HG03103 (cell line): ENCODE data around the gene VCP.
A peak's percentile ranks its signal among the peaks of the same experiment; 100 is the strongest.

Experiments used
- ATAC-seq: cut with Tn5 transposase; IDR thresholded peaks from one replicate; pipeline ENCODE4 v1.9.1; 2021; ENCODE audit warnings: low read depth; ENCODE audit not compliant: unreplicated experiment

Gene VCP

DNA sequence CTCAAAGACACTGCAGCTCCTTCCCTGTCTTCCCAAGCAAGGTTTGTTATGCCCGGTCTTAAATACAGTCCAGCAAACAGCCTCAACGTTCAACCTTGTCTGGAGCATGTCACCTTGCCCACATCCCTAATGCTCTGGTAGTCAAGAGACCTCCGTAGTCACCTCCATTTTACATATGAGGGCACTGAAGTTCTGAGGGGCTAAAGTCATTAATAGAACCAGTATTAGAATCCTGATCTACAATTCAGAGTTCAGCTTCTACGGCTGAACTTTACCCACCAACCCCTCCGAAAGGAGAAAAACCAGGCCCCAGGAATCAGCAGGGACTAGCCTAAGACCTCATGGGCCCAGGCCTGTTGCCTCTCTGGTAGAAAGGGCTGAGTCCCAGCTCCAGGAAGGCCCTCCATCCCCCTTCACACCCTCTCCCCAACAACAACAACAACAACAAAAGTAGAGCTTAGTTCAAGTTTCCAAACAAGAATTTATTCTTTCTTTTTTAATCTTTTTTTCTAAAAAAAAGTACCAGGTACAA, 31.3 kb upstream of the VCP start:
- ATAC-seq: no peak

DNA sequence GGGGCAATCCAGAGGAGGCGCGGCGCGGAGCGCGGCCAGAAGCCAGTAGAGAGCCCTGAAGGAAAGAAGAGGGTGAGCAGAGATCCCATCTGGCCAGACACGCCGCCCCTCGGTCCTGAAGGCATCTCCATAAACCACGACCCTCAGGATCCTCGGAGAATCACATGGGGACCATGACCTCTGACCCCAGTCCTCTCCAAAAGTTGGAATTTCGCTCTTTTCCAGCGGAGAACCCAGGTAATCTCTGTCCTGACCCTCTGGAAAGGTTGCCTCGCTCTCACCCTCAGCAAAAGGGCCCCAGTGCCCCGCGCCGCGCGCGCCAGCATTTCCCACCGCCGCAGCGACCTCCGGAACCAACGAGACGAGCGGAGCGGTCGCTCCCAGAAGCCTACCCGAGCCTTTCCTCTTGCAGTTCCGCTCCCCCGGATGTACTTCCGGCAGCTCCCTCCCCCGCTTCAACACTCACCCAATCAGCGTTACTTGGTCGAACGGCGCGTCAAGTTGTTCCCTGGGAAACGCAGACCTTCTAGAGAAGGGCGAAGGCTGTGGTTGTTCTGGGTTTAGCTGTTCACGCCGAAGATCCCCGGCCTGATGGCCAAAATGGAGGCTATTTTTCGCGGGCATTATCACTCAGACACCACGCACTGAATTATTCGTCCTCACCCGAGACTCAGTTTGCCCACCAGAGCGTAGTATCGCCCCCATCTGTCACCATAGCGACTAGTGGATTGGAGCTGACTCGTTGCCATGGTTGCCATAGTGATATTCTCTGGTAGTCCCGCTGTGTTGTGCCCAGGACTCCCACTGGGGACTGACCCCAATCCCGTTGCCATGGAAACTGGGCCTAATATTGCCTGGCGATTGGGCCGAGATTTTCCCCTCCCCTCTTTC, 30.6 kb upstream of the VCP start, which contains the start of gene STOML2:
TSS of gene STOML2 (minus strand) at position 363 of the 891 bp plus-strand sequence. CDS start at position 326, 37 bp downstream.
- ATAC-seq: peak; percentile 94

- peak; percentile 10 for ATAC-seq
Observed at GRCh38 chr9:35102465-35102768, 30.0 kb upstream of the VCP start.

DNA sequence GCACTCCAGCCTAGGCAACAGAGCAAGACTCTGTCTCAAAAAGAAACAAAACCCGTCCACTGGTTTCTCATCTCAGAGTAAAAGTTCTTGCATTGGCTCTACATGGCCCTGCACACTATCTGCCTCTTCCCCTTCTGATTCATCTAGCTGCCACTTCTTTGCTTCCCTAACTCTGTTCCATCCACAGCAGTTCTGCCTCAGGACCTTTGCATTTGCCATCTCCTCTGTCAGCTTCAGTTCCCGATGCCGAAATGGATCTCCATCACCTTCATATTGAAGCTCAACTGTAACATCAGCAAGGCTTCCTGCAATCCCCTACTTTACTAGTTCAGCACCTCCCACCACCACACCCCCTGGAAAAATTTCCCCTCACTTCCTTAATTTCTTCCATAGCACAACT, 25.1 kb upstream of the VCP start:
- no peak for ATAC-seq

DNA sequence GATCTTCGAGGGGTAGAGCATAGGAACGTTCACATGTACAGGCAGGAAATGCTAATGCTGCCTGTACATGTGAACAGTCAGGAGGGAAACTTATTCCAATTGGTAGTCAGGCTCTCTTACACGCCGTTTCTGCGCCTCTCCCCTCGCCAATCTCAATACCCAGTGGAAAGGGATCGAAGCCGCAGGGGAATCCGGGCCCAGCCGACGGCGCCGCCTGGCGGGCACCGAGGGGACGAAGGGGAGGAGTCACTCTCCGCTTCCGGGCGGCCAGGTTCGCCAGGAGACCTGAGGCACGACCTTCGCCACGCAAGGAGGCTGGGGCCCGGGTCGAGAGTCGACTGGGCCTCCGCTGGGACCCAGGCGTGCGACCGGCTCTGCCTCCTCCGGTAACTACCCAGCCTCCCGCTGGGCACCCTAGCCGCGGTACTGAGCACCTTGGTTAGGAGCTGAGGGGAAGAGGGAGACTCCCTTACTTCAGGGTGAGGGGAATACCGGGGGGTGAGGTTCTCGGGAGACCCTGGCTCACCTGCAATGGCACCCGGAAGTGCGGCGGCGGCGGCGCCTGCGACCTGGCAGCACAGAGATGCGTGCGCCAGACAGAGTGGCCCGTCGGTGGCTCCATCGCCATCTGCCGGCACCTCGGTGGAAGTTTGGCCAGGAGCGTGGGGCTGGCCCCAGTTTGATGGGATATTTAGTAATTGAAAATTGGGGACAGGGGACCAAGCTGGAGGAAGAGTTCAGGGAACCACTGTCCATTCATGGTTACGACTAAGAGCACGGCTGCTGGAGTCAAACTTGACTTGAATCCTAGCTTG, 23.8 kb upstream of the VCP start, which contains the start of gene PIGO:
TSS of gene PIGO (minus strand) at position 557 of the 815 bp plus-strand sequence. CDS start 1,026 bp downstream, outside the sequence.
- peak; percentile 83 for ATAC-seq

DNA sequence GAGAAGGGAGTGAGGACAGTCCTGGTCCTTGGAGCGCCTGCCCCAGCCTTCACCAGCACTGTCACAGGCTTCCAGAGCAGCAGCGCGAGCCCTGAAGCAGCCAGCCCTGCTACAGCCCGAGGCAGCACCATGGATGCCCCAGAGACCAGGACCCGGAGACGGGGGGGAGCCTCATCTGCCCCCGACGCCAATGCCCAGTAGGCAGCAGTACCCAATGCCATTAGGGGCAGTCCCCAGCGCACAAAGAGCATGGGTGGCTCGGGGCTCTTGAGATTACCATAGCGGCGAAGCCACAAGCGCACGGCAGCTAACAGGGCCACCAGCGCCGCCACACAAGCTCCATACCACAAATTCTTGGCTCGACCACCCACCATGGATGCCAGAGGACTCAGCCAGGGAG, 19.1 kb upstream of the VCP start:
- ATAC-seq: no peak

- ATAC-seq: no peak
Observed at GRCh38 chr9:35089434-35089833, 17.0 kb upstream of the VCP start.

- ATAC-seq: no peak
Observed at GRCh38 chr9:35085078-35085477, 12.7 kb upstream of the VCP start.

DNA sequence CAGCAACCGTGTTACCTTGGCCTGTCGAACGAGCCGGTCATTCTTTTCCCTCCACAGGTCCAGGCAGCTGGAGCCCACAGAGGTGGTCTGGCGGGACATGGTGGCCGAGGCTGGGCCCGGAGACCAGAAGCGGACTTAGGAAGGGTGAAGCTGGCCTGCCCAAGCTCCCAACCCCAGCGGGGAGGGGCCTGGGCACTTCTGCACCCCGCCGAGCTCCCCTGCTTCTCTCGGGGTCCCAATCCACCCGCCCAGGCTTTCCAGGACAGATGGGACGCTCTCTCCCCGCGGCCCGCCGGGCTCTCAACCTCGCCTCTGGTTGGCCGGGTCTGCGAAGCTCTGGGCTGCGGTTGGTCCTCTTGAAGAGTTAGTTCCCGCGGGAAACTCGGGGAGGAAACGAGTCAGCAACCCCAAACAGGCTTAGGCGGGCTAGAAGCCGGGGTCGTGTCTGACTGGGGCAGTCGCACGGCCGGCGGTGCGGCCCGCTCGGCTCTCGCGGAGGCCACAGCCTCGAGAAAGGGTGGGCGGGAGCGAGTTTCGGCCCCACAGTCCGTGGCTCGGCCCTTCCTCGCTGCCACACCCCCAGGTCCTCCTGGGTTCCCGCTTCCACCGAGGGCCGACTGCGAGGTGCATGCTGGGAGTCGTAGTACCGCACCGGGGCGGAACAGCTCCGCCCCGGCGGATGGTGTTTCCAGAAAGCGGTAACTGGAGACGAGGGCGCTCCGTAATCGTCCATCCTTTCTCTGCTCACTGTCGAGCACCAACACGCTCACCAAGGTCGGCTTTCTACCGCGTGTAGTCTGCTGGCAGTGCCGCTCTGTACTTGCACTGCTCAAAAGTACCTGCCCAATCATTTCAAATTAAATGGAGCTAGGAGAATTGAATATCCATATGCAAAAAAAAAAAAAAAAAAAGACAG, 7.3 kb upstream of the VCP start, which contains the start of gene FANCG:
TSS of gene FANCG (minus strand) at position 517 of the 916 bp plus-strand sequence. CDS start at position 99, 418 bp downstream.
- peak; percentile 85 for ATAC-seq

- ATAC-seq: no peak
Observed at GRCh38 chr9:35079041-35079425, 6.6 kb upstream of the VCP start.

DNA sequence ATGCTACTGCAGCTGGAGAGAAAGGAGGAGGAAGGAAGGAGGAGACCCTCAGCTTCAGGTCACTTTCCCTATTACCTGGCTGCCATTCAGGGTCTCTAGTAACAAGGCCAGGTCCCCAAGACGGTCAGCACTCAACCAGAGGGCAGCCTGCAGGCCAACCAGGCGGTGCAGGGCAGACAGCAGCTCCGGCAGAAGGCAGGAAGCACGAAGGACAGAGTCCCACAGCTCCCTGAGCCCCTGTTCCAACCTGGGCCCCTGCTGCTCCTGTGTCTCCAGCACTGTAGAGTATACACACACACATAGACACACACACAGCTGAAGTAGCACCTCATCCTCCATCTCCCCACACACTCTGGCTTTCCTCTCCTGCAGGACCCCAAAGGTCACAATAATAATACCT, 5.6 kb upstream of the VCP start:
- ATAC-seq: no peak

DNA sequence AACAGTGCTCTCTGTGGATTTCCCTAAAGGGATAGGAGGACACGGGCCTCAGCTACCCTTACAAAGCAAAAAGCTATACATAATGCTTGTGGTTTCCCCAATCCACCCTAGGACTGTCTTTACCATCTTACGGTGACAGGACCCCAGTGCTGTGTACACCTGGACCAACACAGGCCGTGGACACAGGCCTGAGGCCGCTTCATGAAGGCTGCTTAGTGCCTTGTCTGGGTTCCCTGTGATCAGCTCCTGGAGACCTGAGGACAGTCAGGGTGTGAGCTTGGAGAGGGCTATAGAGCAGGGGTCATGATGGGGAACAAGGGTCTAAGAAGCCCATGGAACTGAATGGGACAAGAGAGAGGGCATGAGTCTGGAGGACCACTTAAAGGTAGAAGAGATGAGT, 4.4 kb upstream of the VCP start:
- ATAC-seq: no peak

DNA sequence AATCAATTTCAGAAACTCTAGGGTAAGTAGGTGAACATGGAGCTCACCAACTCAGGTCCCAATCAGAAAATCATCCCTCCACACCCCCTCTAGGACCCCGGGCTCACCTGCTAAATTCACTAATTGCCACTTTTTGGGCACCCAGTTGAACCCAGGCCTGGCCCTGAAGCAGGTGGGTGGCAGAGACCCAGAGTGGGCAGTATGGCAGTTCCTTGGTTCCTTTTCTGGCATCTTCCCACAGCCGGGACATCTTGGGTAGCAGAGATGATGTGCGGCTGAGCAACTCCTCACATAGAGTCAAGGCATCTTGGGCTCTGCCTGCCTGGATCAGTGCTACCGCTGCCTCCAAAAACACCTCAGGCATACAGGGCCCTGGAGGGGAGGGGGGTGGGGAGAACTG, 2.9 kb upstream of the VCP start:
- ATAC-seq: no peak

GRCh38 chr9:35074791-35075190, 2.4 kb upstream of the VCP start:
- no peak for ATAC-seq

- no peak for ATAC-seq
Observed at GRCh38 chr9:35074141-35074540, 1.7 kb upstream of the VCP start.

GRCh38 chr9:35073279-35073612, 821 bp upstream of the VCP start:
- ATAC-seq: no peak

GRCh38 chr9:35071814-35072460, 488 bp downstream of the VCP start:
- ATAC-seq: peak; percentile 39

GRCh38 chr9:35070823-35071813, 1.3 kb downstream of the VCP start:
- ATAC-seq: no peak

GRCh38 chr9:35069020-35069419, 3.4 kb downstream of the VCP start:
- ATAC-seq: no peak
